B cell (primary cell): ENCODE data around the gene NLGN4X. TPM values are rescaled to one million over a fixed set of nuclear protein-coding genes. Genes with fewer than 3 reads are reported as not detected.

Experiments used
- ATAC-seq: fragments of 200-7000 bp; cut with Tn5 transposase; one replicate; pipeline ENCODE4 v1.10.0; 2021; ENCODE audit warnings: low read depth, mild to moderate bottlenecking, moderate number of reproducible peaks, moderate library complexity
- CTCF ChIA-PET: fragments of 350-600 bp; sonication (Branson Sonifier 250); formaldehyde crosslinking; loops from one replicate; lab custom pipeline; 2021; ENCODE audit warnings: antibody characterized with exemption, inconsistent platforms; lab: Charles Lee
- POLR2A ChIA-PET: fragments of 350-600 bp; sonication (Branson Sonifier 250); formaldehyde crosslinking; loops from one replicate; lab custom pipeline; 2021; ENCODE audit warnings: antibody characterized with exemption; lab: Charles Lee
- DNase-seq: peaks from one replicate; pipeline ENCODE4 v3.0.0; 2013
- H2AFZ ChIP-seq: 2 replicates; pipeline ENCODE4 v1.6.1; 2012; ENCODE audit warnings: mild to moderate bottlenecking, low read depth, low read length; ENCODE audit not compliant: insufficient read depth, poor library complexity, severe bottlenecking
- H3K27ac ChIP-seq, 2 donors: 1 replicate in 1 of 2; 2 replicates in 1 of 2; pipeline ENCODE4 v1.5.1; 2012 to 2013; ENCODE audit warnings: low read length in 2 of 2, mild to moderate bottlenecking in 2 of 2, moderate library complexity in 1 of 2
- H3K27me3 ChIP-seq, 4 experiments: fragments of 200-600 bp in 1 of 4; sonication (generic) in 1 of 4; replicated peaks in 1 of 4; 1 replicate in 2 of 4; 2 replicates in 2 of 4; pipeline versions ENCODE4 v1.6.1 to v1.7.0; 2013 to 2016; ENCODE audit warnings: low read length in 3 of 4, mild to moderate bottlenecking in 2 of 4, mixed read lengths in 1 of 4, moderate library complexity in 1 of 4; ENCODE audit not compliant: insufficient read depth in 4 of 4, control insufficient read depth in 3 of 4; ENCODE audit errors: control extremely low read depth in 1 of 4
- H3K36me3 ChIP-seq, 2 experiments: replicated peaks in 1 of 2; 1 replicate in 1 of 2; 2 replicates in 1 of 2; pipeline versions ENCODE4 v1.6.1 to v1.7.1; 2013; ENCODE audit warnings: low read length in 1 of 2; ENCODE audit not compliant: insufficient read depth in 2 of 2, control insufficient read depth in 1 of 2; ENCODE audit errors: control extremely low read depth in 1 of 2, extremely low read depth in 1 of 2
- H3K4me1 ChIP-seq, 2 donors: fragments of 200-600 bp in 1 of 2; sonication (generic) in 1 of 2; 1 replicate in 1 of 2; 2 replicates in 1 of 2; pipeline versions ENCODE4 v1.5.1 to v1.6.1; 2013 to 2017; ENCODE audit warnings: low read length in 2 of 2; ENCODE audit not compliant: control insufficient read depth in 2 of 2, insufficient read depth in 2 of 2
- H3K4me2 ChIP-seq: replicated peaks from 2 replicates; pipeline ENCODE3; 2012; ENCODE audit warnings: mild to moderate bottlenecking, low read depth, low read length; ENCODE audit not compliant: poor library complexity, severe bottlenecking
- H3K4me3 ChIP-seq, 5 experiments: fragments of 200-600 bp in 1 of 5; sonication (generic) in 1 of 5; 1 replicate in 3 of 5; 2 replicates in 2 of 5; pipeline versions ENCODE4 v1.5.1 to v1.7.0; 2011 to 2016; ENCODE audit warnings: low read length in 4 of 5, mild to moderate bottlenecking in 4 of 5, low read depth in 2 of 5, control low read depth in 1 of 5, moderate library complexity in 1 of 5; ENCODE audit not compliant: insufficient read depth in 1 of 5; ENCODE audit errors: control extremely low read depth in 1 of 5, extremely low read depth in 1 of 5
- H3K79me2 ChIP-seq: fragments of 200-600 bp; sonication (generic); one replicate; pipeline ENCODE4 v1.6.0; 2016; ENCODE audit warnings: low read length; ENCODE audit not compliant: control insufficient read depth, insufficient read depth
- H3K9ac ChIP-seq: fragments of 200-600 bp; sonication (generic); 2 replicates; pipeline ENCODE4 v1.6.1; 2017; ENCODE audit warnings: mild to moderate bottlenecking, low read length, moderate library complexity
- H3K9me3 ChIP-seq, 3 donors: one replicate each; pipeline versions ENCODE4 v1.6.1 to v1.7.1; 2013; ENCODE audit warnings: low read length in 2 of 3; ENCODE audit not compliant: control insufficient read depth in 2 of 3, insufficient read depth in 1 of 3; ENCODE audit errors: control extremely low read depth in 1 of 3
- H4K20me1 ChIP-seq: 2 replicates; pipeline ENCODE4 v1.6.0; 2012; ENCODE audit warnings: mild to moderate bottlenecking, low read length; ENCODE audit not compliant: insufficient read depth, control insufficient read depth, poor library complexity, severe bottlenecking
- H3K27ac Mint-ChIP-seq: one replicate; pipeline ENCODE4 v1.8.0; 2021; ENCODE audit warnings: mixed read lengths
- H3K27me3 Mint-ChIP-seq: one replicate; pipeline ENCODE4 v1.8.0; 2021; ENCODE audit warnings: mixed read lengths
- H3K4me1 Mint-ChIP-seq: one replicate; pipeline ENCODE4 v1.8.0; 2021; ENCODE audit warnings: mixed read lengths
- H3K4me3 Mint-ChIP-seq: one replicate; pipeline ENCODE4 v1.8.0; 2021; ENCODE audit warnings: mixed read lengths
- H3K9me3 Mint-ChIP-seq: one replicate; pipeline ENCODE4 v1.8.0; 2022; ENCODE audit warnings: mixed read lengths; ENCODE audit not compliant: insufficient read depth
- EZH2 ChIP-seq: IDR thresholded peaks from 2 replicates; pipeline ENCODE4 v1.6.1; 2012; ENCODE audit warnings: borderline replicate concordance, low read depth, mild to moderate bottlenecking, moderate library complexity, low read length; ENCODE audit not compliant: insufficient read depth, poor library complexity, severe bottlenecking
- WGBS: methylation state at CpG from one replicate; pipeline ENCODE4 v1.1.5; 2013; ENCODE audit warnings: missing lambda C conversion rate; ENCODE audit not compliant: insufficient coverage; 5-methylcytosine and 5-hydroxymethylcytosine counted together
- intact Hi-C: fragments of 100-400 bp; cut with micrococcal nuclease; formaldehyde crosslinking; loops from one replicate; pipeline ENCODE4 v1.10.0; 2022
- polyA plus RNA-seq: library from polyadenylated mRNA; depleted of rRNA; stranded (reverse); fragments of >200 nt; gene quantifications from 2 replicates; pipeline ENCODE4 v1.2.3, GENCODE V29; 2012
- total RNA-seq, 2 donors: library from RNA; stranded (reverse); fragments of 120-200 nt in 1 of 2; gene quantifications; 1 replicate in 1 of 2; 2 replicates in 1 of 2; pipeline versions ENCODE4 v1.2.3 to v1.2.4, GENCODE V29; 2013 to 2022
- TF ChIP-seq, protein P1 (sequence below): fragments of 200-600 bp; IDR thresholded peaks from one replicate; pipeline ENCODE4 v1.8.0; 2022; ENCODE audit warnings: antibody characterized with exemption, mild to moderate bottlenecking

The NLGN4X gene
- total and polyA plus RNA-seq, 2 donors (not counting 1 experiment from before 2014, with no cell fraction given), result 0.09 to 0.34 TPM

DNA sequence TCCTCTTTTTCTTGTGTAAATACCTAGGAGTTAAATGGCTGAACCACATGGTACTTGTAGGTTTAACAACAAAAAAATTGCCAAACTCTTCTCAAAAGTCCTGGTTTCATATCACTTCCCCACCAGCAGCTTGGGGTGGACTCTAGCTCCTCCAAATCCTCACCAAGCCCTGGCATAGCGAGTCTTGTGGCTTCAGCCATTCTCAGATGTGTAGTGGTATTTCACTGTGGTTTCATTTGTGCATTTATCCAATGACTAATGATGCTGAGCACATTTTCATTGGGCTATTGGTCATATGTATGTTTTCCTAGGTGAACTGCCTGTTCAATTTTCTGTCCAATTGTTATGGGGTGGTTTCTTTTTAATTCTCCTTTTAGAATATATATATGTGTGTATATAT, 249.3 kb downstream of the NLGN4X start:
- no CpG with 5 or more reads among the region's 1 CpG for WGBS
- Histone ChIP-seq H3K4me2 (no peak overlapping the region), H3K27ac (no peak overlapping the region), H3K9ac (no peak overlapping the region), H2AFZ (no peak overlapping the region), H3K79me2 (no peaks in the 10 kb centered on the region), H3K4me3 (no peak overlapping the region), H3K4me1 (no peaks in the 10 kb centered on the region), H4K20me1 (no peaks in the 10 kb centered on the region), H3K36me3 (no peaks in the 10 kb centered on the region), H3K27me3 (no peaks in the 10 kb centered on the region), H3K9me3 (no peaks in the 10 kb centered on the region)
- H3K27me3 Mint-ChIP-seq, result no peaks in the 10 kb centered on the region
- H3K27ac Mint-ChIP-seq, result no peak overlapping the region
- no peaks in the 10 kb centered on the region for H3K4me1 Mint-ChIP-seq
- H3K9me3 Mint-ChIP-seq, result no peaks in the 10 kb centered on the region
- H3K4me3 Mint-ChIP-seq, result no peak overlapping the region
- ChIA-PET CTCF (no interaction called here), POLR2A (no interaction called here)
- intact Hi-C loops, result no loop called here
- no peak for DNase-seq
- TF ChIP-seq EZH2, result no peak
- TF ChIP-seq, protein P1, sequence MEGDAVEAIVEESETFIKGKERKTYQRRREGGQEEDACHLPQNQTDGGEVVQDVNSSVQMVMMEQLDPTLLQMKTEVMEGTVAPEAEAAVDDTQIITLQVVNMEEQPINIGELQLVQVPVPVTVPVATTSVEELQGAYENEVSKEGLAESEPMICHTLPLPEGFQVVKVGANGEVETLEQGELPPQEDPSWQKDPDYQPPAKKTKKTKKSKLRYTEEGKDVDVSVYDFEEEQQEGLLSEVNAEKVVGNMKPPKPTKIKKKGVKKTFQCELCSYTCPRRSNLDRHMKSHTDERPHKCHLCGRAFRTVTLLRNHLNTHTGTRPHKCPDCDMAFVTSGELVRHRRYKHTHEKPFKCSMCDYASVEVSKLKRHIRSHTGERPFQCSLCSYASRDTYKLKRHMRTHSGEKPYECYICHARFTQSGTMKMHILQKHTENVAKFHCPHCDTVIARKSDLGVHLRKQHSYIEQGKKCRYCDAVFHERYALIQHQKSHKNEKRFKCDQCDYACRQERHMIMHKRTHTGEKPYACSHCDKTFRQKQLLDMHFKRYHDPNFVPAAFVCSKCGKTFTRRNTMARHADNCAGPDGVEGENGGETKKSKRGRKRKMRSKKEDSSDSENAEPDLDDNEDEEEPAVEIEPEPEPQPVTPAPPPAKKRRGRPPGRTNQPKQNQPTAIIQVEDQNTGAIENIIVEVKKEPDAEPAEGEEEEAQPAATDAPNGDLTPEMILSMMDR, result no peak
- ATAC-seq, result no peak

DNA sequence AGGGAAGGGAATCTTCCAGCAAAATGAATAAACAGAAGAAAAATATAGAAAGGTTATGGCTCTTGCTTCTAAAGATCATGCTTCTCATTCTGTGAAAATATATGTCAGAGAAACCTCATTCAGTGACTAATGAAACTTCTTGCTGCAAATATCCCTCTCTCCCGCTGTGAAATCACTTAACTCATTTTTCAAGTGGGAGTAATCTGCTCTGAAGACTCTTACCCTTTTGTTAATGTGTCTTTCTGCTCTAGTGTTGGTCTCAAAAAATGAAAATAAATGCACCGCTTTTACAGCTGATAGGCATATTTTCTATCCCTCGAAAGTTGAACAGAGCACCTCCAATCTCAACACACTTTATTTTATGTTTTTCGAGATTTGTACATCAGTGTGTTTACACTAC, 252.3 kb downstream of the NLGN4X start:
- Histone ChIP-seq H3K4me3 (no peak overlapping the region), H3K9me3 (no peaks in the 10 kb centered on the region), H3K27ac (no peak overlapping the region), H3K4me1 (no peaks in the 10 kb centered on the region), H4K20me1 (no peaks in the 10 kb centered on the region), H3K27me3 (no peaks in the 10 kb centered on the region), H3K9ac (no peak overlapping the region), H3K4me2 (no peak overlapping the region), H2AFZ (no peak overlapping the region), H3K36me3 (no peaks in the 10 kb centered on the region), H3K79me2 (no peaks in the 10 kb centered on the region)
- Mint-ChIP-seq H3K4me1 (no peaks in the 10 kb centered on the region), H3K27ac (no peak overlapping the region), H3K27me3 (no peaks in the 10 kb centered on the region), H3K9me3 (no peaks in the 10 kb centered on the region), H3K4me3 (no peak overlapping the region)
- ChIA-PET POLR2A (no interaction called here), CTCF (no interaction called here)
- intact Hi-C loops, result no loop called here
- no peak for ATAC-seq
- TF ChIP-seq, protein P1, result no peak
- no peak for TF ChIP-seq EZH2
- no CpG with 5 or more reads among the region's 4 CpGs for WGBS
- no peak for DNase-seq
